ENCODE measurements around the gene ATP2B3. TPM values are rescaled to one million over a fixed set of nuclear protein-coding genes. Genes with fewer than 3 reads are reported as not detected.

Gene ATP2B3
- total and polyA plus RNA-seq, 2 experiments from 2014 or later: 0.17 TPM; not detected in 1

DNA sequence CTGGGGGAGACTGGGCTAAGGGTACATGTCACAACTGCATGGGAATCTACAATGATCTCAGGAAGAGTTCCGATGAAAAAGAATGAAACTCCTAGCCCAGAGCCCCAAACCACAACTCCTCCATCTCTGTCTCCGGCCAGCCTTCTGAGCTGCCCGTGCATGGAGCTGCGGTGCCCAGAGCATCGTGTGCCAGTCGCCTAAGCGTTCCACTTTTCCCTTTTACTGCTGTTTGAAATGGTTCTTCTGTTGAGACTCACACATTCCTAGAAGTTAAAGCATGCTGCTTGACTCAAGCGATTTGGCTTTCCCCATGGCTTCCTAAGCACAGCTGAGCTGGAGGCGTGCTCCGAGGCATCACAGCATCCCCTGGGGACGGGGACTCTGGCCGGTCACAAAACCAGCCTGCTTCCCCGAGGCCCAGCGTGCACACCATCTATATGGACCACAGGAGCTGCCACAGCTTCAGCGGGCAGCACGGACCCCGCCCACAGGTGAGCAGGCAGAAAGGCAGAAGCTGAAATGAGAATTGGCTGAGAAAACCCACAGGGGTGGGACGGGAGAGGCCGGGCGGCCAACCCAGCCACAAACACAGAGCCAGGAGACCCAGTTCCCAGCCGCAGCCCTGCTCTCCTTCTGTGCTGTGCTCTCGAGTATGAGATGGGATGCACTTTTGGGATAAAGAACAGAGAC is 76.5 kb downstream of the ATP2B3 start:
- Histone ChIP-seq H3K4me2 (no peak overlapping the region), H3K27ac (ENCODE audit: low read depth) (no peak overlapping the region), H3K36me3 (ENCODE audit: insufficient read depth) (no peaks in the 10 kb centered on the region; the same call in 1 of the 2 replicates), H3K4me3 (no peak overlapping the region), H3K27me3 (ENCODE audit: insufficient read depth) (no peaks in the 10 kb centered on the region), H3K79me2 (replicated peaks; ENCODE audit: insufficient read depth) (peaks cover 8% of the 10 kb centered on the region), H4K20me1 (replicated peaks; ENCODE audit: insufficient read depth) (no peaks in the 10 kb centered on the region; the same call in 1 of the 2 replicates), H2AFZ (no peak overlapping the region), H3K4me1 (ENCODE audit: insufficient read depth) (no peaks in the 10 kb centered on the region), H3K9me2 (ENCODE audit: insufficient read depth) (no peaks in the 10 kb centered on the region), H3F3A (replicated peaks; ENCODE audit: low read depth) (no peaks in the 10 kb centered on the region)
- Mint-ChIP-seq H3K36me3 (ENCODE audit: low read depth) (peaks cover 5% of the 10 kb centered on the region; the same call in 2 of the 3 replicates), H3K4me1 (peaks cover 5% of the 10 kb centered on the region; the same call in 1 of the 3 replicates), H3K27ac (no peak overlapping the region), H3K27me3 (ENCODE audit: insufficient read depth, low read depth, poor library complexity) (no peaks in the 10 kb centered on the region), H3K9me3 (no peaks in the 10 kb centered on the region), H3K4me3 (no peak overlapping the region)
- no peak for DNase-seq (ENCODE audit: low spot score)
- TF ChIP-seq STAT1 (IDR thresholded peaks at IDR 0.05; ENCODE audit: unreplicated experiment) (no peak), ZNF114 (CRISPR knock-in tag; IDR thresholded peaks at IDR 0.05) (no peak), JUNB (IDR thresholded peaks at IDR 0.05; ENCODE audit: unreplicated experiment) (no peak), EZH2 (IDR thresholded peaks at IDR 0.05; ENCODE audit: low read depth, unreplicated experiment) (no peak), POLR2AphosphoS5 (IDR thresholded peaks at IDR 0.05; ENCODE audit: low read depth) (no peak), NANOG (IDR thresholded peaks at IDR 0.05; ENCODE audit: borderline replicate concordance) (no peak)
- TF ChIP-seq, protein P1, sequence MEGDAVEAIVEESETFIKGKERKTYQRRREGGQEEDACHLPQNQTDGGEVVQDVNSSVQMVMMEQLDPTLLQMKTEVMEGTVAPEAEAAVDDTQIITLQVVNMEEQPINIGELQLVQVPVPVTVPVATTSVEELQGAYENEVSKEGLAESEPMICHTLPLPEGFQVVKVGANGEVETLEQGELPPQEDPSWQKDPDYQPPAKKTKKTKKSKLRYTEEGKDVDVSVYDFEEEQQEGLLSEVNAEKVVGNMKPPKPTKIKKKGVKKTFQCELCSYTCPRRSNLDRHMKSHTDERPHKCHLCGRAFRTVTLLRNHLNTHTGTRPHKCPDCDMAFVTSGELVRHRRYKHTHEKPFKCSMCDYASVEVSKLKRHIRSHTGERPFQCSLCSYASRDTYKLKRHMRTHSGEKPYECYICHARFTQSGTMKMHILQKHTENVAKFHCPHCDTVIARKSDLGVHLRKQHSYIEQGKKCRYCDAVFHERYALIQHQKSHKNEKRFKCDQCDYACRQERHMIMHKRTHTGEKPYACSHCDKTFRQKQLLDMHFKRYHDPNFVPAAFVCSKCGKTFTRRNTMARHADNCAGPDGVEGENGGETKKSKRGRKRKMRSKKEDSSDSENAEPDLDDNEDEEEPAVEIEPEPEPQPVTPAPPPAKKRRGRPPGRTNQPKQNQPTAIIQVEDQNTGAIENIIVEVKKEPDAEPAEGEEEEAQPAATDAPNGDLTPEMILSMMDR (conservative IDR thresholded peaks at IDR 0.05; ENCODE audit: low read depth in 2 of 2): no peak
- TF ChIP-seq, protein P2, sequence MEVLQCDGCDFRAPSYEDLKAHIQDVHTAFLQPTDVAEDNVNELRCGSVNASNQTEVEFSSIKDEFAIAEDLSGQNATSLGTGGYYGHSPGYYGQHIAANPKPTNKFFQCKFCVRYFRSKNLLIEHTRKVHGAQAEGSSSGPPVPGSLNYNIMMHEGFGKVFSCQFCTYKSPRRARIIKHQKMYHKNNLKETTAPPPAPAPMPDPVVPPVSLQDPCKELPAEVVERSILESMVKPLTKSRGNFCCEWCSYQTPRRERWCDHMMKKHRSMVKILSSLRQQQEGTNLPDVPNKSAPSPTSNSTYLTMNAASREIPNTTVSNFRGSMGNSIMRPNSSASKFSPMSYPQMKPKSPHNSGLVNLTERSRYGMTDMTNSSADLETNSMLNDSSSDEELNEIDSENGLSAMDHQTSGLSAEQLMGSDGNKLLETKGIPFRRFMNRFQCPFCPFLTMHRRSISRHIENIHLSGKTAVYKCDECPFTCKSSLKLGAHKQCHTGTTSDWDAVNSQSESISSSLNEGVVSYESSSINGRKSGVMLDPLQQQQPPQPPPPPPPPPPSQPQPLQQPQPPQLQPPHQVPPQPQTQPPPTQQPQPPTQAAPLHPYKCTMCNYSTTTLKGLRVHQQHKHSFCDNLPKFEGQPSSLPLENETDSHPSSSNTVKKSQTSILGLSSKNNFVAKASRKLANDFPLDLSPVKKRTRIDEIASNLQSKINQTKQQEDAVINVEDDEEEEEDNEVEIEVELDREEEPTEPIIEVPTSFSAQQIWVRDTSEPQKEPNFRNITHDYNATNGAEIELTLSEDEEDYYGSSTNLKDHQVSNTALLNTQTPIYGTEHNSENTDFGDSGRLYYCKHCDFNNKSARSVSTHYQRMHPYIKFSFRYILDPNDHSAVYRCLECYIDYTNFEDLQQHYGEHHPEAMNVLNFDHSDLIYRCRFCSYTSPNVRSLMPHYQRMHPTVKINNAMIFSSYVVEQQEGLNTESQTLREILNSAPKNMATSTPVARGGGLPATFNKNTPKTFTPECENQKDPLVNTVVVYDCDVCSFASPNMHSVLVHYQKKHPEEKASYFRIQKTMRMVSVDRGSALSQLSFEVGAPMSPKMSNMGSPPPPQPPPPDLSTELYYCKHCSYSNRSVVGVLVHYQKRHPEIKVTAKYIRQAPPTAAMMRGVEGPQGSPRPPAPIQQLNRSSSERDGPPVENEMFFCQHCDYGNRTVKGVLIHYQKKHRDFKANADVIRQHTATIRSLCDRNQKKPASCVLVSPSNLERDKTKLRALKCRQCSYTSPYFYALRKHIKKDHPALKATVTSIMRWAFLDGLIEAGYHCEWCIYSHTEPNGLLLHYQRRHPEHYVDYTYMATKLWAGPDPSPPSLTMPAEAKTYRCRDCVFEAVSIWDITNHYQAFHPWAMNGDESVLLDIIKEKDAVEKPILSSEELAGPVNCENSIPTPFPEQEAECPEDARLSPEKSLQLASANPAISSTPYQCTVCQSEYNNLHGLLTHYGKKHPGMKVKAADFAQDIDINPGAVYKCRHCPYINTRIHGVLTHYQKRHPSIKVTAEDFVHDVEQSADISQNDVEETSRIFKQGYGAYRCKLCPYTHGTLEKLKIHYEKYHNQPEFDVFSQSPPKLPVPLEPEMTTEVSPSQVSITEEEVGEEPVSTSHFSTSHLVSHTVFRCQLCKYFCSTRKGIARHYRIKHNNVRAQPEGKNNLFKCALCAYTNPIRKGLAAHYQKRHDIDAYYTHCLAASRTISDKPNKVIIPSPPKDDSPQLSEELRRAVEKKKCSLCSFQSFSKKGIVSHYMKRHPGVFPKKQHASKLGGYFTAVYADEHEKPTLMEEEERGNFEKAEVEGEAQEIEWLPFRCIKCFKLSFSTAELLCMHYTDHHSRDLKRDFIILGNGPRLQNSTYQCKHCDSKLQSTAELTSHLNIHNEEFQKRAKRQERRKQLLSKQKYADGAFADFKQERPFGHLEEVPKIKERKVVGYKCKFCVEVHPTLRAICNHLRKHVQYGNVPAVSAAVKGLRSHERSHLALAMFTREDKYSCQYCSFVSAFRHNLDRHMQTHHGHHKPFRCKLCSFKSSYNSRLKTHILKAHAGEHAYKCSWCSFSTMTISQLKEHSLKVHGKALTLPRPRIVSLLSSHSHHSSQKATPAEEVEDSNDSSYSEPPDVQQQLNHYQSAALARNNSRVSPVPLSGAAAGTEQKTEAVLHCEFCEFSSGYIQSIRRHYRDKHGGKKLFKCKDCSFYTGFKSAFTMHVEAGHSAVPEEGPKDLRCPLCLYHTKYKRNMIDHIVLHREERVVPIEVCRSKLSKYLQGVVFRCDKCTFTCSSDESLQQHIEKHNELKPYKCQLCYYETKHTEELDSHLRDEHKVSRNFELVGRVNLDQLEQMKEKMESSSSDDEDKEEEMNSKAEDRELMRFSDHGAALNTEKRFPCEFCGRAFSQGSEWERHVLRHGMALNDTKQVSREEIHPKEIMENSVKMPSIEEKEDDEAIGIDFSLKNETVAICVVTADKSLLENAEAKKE (CRISPR knock-in tag; IDR thresholded peaks at IDR 0.05): no peak
- no peak for ATAC-seq

Data from GM23338 (cell line).